GM12878 (cell line): ENCODE data around the gene TBXA2R. TPM values are rescaled to one million over a fixed set of nuclear protein-coding genes. Genes with fewer than 3 reads are reported as not detected.

Experiments
- GABPA ChIP-seq: IDR thresholded peaks from 2 replicates; pipeline ENCODE4 v1.6.1; 2014; ENCODE audit warnings: antibody characterized with exemption, low read depth, mild to moderate bottlenecking, inconsistent platforms
- KLF5 ChIP-seq: fragments of 450-650 bp; IDR thresholded peaks from 2 replicates; pipeline ENCODE4 v1.6.1; 2014; ENCODE audit warnings: mild to moderate bottlenecking; ENCODE audit not compliant: partially characterized antibody
- PAX5 ChIP-seq: IDR thresholded peaks from 2 replicates; pipeline ENCODE4 v1.6.1; 2011; ENCODE audit warnings: low read depth, low read length, borderline replicate concordance
- SMAD1 ChIP-seq: fragments of 450-650 bp; IDR thresholded peaks from 2 replicates; pipeline ENCODE4 v1.6.1; 2018; ENCODE audit warnings: mild to moderate bottlenecking, low read depth; ENCODE audit not compliant: partially characterized antibody
- SMARCA5 ChIP-seq: fragments of 450-650 bp; IDR thresholded peaks from 2 replicates; pipeline ENCODE4 v1.6.1; 2017; ENCODE audit warnings: mild to moderate bottlenecking
- TCF12 ChIP-seq: IDR thresholded peaks from 2 replicates; pipeline ENCODE4 v1.6.1; 2011; ENCODE audit warnings: low read depth, mild to moderate bottlenecking, low read length
- ZZZ3 ChIP-seq: IDR thresholded peaks from 2 replicates; pipeline ENCODE4 v1.6.1; 2011; ENCODE audit warnings: low read depth; ENCODE audit not compliant: control insufficient read depth, insufficient read length
- polyA plus RNA-seq, 11 experiments: library from polyadenylated mRNA; depleted of rRNA in 4 of 11; unstranded in 6 of 11; stranded (reverse) in 5 of 11; fragments of >200 nt; fragmentation: Nextera tagmentation in 4 of 11; fragmentation: Illumina TruSeq in 1 of 11; extraction: Ambion mirVana in 4 of 11; extraction: Trizol in 1 of 11; gene quantifications; 1 replicate in 1 of 11; 2 replicates in 10 of 11; pipeline versions ENCODE4 v1.2.1 to v1.2.3, GENCODE V29; 2011 to 2016; ENCODE audit warnings: inconsistent platforms in 2 of 11, missing spikeins in 2 of 11, low read depth in 1 of 11
- total RNA-seq, 4 experiments: library from RNA; depleted of rRNA in 3 of 4; stranded (reverse); fragments of >200 nt in 3 of 4; fragmentation: Illumina TruSeq in 1 of 4; extraction: Trizol in 1 of 4; gene quantifications; 2 replicates each; pipeline versions ENCODE4 v1.2.1 to v1.2.3, GENCODE V29; 2013 to 2021
- TF ChIP-seq, protein P1 (sequence below), 3 experiments: IDR thresholded peaks in 2 of 3; conservative IDR thresholded peaks in 1 of 3; 2 replicates each; pipeline ENCODE4 v1.5.1; 2011; ENCODE audit warnings: low read depth in 3 of 3, low read length in 3 of 3, mild to moderate bottlenecking in 3 of 3, control low read depth in 2 of 3, moderate library complexity in 2 of 3, inconsistent platforms in 1 of 3, mixed read lengths in 1 of 3; ENCODE audit not compliant: control insufficient read depth in 2 of 3, insufficient read depth in 1 of 3; ENCODE audit errors: extremely low read depth in 1 of 3
- TF ChIP-seq, protein P2 (sequence below): IDR thresholded peaks from 2 replicates; pipeline ENCODE4 v1.6.1; 2011; ENCODE audit warnings: mild to moderate bottlenecking, low read depth, low read length, moderate library complexity; ENCODE audit not compliant: insufficient replicate concordance
- TF ChIP-seq, protein P3 (sequence below): IDR thresholded peaks from 2 replicates; pipeline ENCODE4 v1.6.1; 2012; ENCODE audit warnings: low read depth, low read length, improper control_type of control experiment

The TBXA2R gene
- total and polyA plus RNA-seq, 10 of the 15 experiments (the other 5 are each of a cell fraction or from before 2014, with no cell fraction given): 0.03 TPM; not detected in 8

DNA sequence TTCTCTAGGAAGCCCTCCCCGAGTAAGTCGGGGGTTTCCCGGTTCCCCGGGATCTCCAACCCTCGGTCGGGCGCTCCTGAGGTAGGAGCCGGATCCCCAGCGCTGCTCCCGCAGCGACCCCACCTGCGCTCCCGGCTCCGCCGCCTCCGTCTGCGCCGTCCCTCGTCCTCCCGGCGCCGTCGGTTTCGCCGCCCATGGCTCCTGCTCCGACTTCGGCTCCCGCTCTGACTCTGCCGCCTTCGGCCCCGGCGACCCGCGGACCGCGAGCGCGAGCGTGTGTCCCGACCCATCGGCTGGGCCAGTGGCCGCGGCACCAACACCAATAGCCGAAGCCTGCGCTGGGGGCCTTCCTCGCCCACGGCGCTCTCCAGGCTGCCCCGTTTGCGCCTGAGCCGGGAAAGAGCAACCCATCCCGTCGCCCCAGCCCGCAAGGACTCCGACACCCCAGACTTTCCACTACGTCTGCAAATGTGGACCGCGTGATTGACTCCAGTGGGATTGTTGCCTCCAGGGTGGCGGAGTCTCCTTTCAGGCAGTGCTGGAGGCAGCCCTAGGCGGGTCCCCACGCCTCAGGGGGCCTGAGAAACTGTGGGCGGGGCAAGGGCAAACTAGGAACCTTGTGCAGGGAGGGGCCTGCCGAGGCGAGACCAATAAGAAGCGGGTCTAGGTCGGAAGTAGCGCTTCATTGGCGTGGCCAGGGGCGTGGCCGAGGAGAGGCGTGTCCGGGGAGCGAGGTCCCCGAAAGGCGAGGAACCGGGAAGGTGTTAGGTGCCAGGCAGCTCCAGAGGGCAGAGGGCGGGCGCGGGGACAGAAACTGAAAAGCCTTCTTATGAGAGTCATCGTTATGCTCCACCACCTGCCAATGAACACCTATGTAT lies 20.0 kb upstream of the TBXA2R start, which contains the start of gene CACTIN (continued):
- TF ChIP-seq, protein P1, sequence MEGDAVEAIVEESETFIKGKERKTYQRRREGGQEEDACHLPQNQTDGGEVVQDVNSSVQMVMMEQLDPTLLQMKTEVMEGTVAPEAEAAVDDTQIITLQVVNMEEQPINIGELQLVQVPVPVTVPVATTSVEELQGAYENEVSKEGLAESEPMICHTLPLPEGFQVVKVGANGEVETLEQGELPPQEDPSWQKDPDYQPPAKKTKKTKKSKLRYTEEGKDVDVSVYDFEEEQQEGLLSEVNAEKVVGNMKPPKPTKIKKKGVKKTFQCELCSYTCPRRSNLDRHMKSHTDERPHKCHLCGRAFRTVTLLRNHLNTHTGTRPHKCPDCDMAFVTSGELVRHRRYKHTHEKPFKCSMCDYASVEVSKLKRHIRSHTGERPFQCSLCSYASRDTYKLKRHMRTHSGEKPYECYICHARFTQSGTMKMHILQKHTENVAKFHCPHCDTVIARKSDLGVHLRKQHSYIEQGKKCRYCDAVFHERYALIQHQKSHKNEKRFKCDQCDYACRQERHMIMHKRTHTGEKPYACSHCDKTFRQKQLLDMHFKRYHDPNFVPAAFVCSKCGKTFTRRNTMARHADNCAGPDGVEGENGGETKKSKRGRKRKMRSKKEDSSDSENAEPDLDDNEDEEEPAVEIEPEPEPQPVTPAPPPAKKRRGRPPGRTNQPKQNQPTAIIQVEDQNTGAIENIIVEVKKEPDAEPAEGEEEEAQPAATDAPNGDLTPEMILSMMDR (IDR thresholded peaks at IDR 0.05 in 2 of 3, conservative IDR thresholded peaks at IDR 0.05 in 1 of 3; ENCODE audit: control insufficient read depth in 2 of 3, extremely low read depth in 1 of 3, insufficient read depth in 1 of 3, low read depth in 3 of 3, low read length in 3 of 3): no peak
- TF ChIP-seq SMAD1 (no peak), KLF5 (peak; percentile 93), SMARCA5 (peak; percentile 79; the same call in 1 of the 2 replicates), TCF12 (peak; percentile 37; the same call in 1 of the 2 replicates), PAX5 (peak; percentile 78), ZZZ3 (no peak), GABPA (no peak)
- TF ChIP-seq, protein P2, sequence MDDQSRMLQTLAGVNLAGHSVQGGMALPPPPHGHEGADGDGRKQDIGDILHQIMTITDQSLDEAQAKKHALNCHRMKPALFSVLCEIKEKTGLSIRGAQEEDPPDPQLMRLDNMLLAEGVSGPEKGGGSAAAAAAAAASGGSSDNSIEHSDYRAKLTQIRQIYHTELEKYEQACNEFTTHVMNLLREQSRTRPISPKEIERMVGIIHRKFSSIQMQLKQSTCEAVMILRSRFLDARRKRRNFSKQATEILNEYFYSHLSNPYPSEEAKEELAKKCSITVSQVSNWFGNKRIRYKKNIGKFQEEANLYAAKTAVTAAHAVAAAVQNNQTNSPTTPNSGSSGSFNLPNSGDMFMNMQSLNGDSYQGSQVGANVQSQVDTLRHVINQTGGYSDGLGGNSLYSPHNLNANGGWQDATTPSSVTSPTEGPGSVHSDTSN: no peak
- TF ChIP-seq, protein P3, sequence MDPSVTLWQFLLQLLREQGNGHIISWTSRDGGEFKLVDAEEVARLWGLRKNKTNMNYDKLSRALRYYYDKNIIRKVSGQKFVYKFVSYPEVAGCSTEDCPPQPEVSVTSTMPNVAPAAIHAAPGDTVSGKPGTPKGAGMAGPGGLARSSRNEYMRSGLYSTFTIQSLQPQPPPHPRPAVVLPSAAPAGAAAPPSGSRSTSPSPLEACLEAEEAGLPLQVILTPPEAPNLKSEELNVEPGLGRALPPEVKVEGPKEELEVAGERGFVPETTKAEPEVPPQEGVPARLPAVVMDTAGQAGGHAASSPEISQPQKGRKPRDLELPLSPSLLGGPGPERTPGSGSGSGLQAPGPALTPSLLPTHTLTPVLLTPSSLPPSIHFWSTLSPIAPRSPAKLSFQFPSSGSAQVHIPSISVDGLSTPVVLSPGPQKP: peak; percentile 75
